K562 (cell line): Measurements from ENCODE around the gene EIF5A2. TPM values are rescaled to one million over a fixed set of nuclear protein-coding genes. Genes with fewer than 3 reads are reported as not detected.
A peak's percentile ranks its signal among the peaks of the same experiment; 100 is the strongest.

Experiments
- ATAC-seq: fragments of 200-7000 bp; cut with Tn5 transposase; 3 replicates; pipeline ENCODE4 v1.9.1; 2020; ENCODE audit warnings: moderate library complexity
- BruUV-seq: library from RNA; stranded (reverse); fragments of 400-500 nt; replicated peaks from 2 replicates; lab custom pipeline; 2021; lab: Mats Ljungman, UMichigan
- CTCF ChIA-PET: fragments of 300-600 bp; formaldehyde crosslinking; extraction: SDS; loops from one replicate; lab custom pipeline; 2021; ENCODE audit warnings: low intra/inter-chr PET ratio; lab: Yijun Ruan, JAX
- POLR2A ChIA-PET: fragments of 300-600, 350-650 bp; sonication (Branson Sonifier 250); formaldehyde crosslinking; extraction: SDS; loops from one replicate; lab custom pipeline; 2021; ENCODE audit warnings: antibody characterized with exemption, inconsistent platforms; lab: Yijun Ruan, JAX
- DNase-seq, 4 experiments: peaks; one replicate each; pipeline versions ENCODE4 v3.0.0 to v3.0.0-alpha.2; 2011 to 2018; ENCODE audit warnings: low spot score in 3 of 4, mixed read lengths in 3 of 4; ENCODE audit errors: extremely low read depth in 1 of 4
- FAIRE-seq: peaks from 2 replicates; lab custom pipeline; 2011; peaks lifted over from hg19 to GRCh38; lab: Jason Lieb, UNC
- H2AFZ ChIP-seq: 2 replicates; pipeline ENCODE4 v1.6.0; 2011; ENCODE audit warnings: low read depth, low read length, control low read depth, inconsistent platforms
- H3K27ac ChIP-seq: fragments of 200-600 bp; 3 replicates; pipeline ENCODE4 v1.8.0; 2011; ENCODE audit warnings: low read depth, mild to moderate bottlenecking, control low read depth, inconsistent platforms, low read length, moderate library complexity, mixed read lengths; ENCODE audit errors: extremely low read depth
- H3K27me3 ChIP-seq, 2 experiments: fragments of 300-600 bp in 1 of 2; 2 replicates in 1 of 2; 3 replicates in 1 of 2; pipeline versions ENCODE4 v1.6.0 to v1.8.0; 2011; ENCODE audit warnings: inconsistent platforms in 2 of 2, low read length in 2 of 2, mild to moderate bottlenecking in 1 of 2, mixed read lengths in 1 of 2, moderate library complexity in 1 of 2; ENCODE audit not compliant: control insufficient read depth in 2 of 2, insufficient read depth in 2 of 2
- H3K36me3 ChIP-seq: fragments of 300-600 bp; 3 replicates; pipeline ENCODE4 v1.8.0; 2011; ENCODE audit warnings: mild to moderate bottlenecking, low read length, inconsistent platforms; ENCODE audit not compliant: control insufficient read depth, insufficient read depth
- H3K4me1 ChIP-seq, 2 experiments: fragments of 200-600 bp in 1 of 2; replicated peaks in 1 of 2; 2 replicates in 1 of 2; 3 replicates in 1 of 2; pipeline versions ENCODE4 v1.5.1 to v1.8.0; 2011; ENCODE audit warnings: inconsistent platforms in 2 of 2, low read length in 2 of 2, mild to moderate bottlenecking in 1 of 2, mixed read lengths in 1 of 2, moderate library complexity in 1 of 2; ENCODE audit not compliant: control insufficient read depth in 2 of 2, insufficient read depth in 2 of 2
- H3K4me2 ChIP-seq: 2 replicates; pipeline ENCODE4 v1.6.1; 2011; ENCODE audit warnings: low read length, control low read depth, inconsistent platforms, mixed read lengths; ENCODE audit not compliant: insufficient read depth
- H3K4me3 ChIP-seq: fragments of 200-600 bp; sonication (generic), shearing (Covaris generic); 2 replicates; pipeline ENCODE4 v1.5.1; 2016; ENCODE audit warnings: control low read depth, inconsistent platforms
- H3K79me2 ChIP-seq: fragments of 200-600 bp; 3 replicates; pipeline ENCODE4 v1.8.0; 2011; ENCODE audit warnings: low read length, inconsistent platforms; ENCODE audit not compliant: control insufficient read depth, insufficient read depth
- H3K9ac ChIP-seq, 2 experiments: 2 replicates each; pipeline versions ENCODE4 v1.6.0 to v1.6.1; 2011; ENCODE audit warnings: low read depth in 2 of 2, low read length in 2 of 2, control low read depth in 1 of 2, inconsistent platforms in 1 of 2, mild to moderate bottlenecking in 1 of 2, mixed read lengths in 1 of 2; ENCODE audit not compliant: insufficient read depth in 1 of 2
- H3K9me1 ChIP-seq: one replicate; pipeline ENCODE4 v1.6.0; 2011; ENCODE audit warnings: inconsistent platforms, mild to moderate bottlenecking, low read length, moderate library complexity; ENCODE audit not compliant: control insufficient read depth, insufficient read depth
- H3K9me3 ChIP-seq: replicated peaks from 2 replicates; pipeline ENCODE4 v1.5.1; 2011; ENCODE audit warnings: low read depth, low read length, inconsistent platforms; ENCODE audit not compliant: control insufficient read depth, insufficient read depth
- H4K20me1 ChIP-seq: replicated peaks from 2 replicates; pipeline ENCODE4 v1.6.1; 2011; ENCODE audit warnings: low read length, inconsistent platforms, mixed read lengths; ENCODE audit not compliant: control insufficient read depth, insufficient read depth
- CEBPB ChIP-seq: fragments of 450-650 bp; IDR thresholded peaks from 2 replicates; pipeline ENCODE4 v1.6.1; 2016; ENCODE audit warnings: missing genetic modification characterization, missing compliant biosample characterization
- EWSR1 ChIP-seq: fragments of 450-650 bp; IDR thresholded peaks from 2 replicates; pipeline ENCODE4 v1.6.1; 2018; ENCODE audit warnings: borderline replicate concordance, mild to moderate bottlenecking, low read depth, moderate library complexity; ENCODE audit not compliant: partially characterized antibody
- MYC ChIP-seq, 2 experiments: fragments of 250-450 bp in 1 of 2; sonication (Bioruptor Pico) in 1 of 2; IDR thresholded peaks; 2 replicates each; pipeline versions ENCODE4 v1.5.1 to v1.6.1; 2012 to 2021; ENCODE audit warnings: low read depth in 2 of 2, borderline replicate concordance in 1 of 2, improper control_type of control experiment in 1 of 2, low read length in 1 of 2, mild to moderate bottlenecking in 1 of 2, moderate library complexity in 1 of 2
- RBFOX2 ChIP-seq: fragments of 200-400 bp; formaldehyde crosslinking; IDR thresholded peaks from 2 replicates; pipeline ENCODE4 v1.6.1; 2017; ENCODE audit warnings: low read depth, mild to moderate bottlenecking, low read length, moderate library complexity
- STAT5B ChIP-seq: fragments of 250-450 bp; sonication (Bioruptor Pico); IDR thresholded peaks from 2 replicates; pipeline ENCODE4 v1.8.0; 2021; ENCODE audit warnings: mild to moderate bottlenecking, inconsistent platforms
- TFAP4 ChIP-seq: sonication (generic); formaldehyde crosslinking; IDR thresholded peaks from 2 replicates; pipeline ENCODE4 v1.8.0; 2022; ENCODE audit warnings: missing genetic modification reagents, mild to moderate bottlenecking, moderate library complexity, borderline replicate concordance
- WHSC1 ChIP-seq: IDR thresholded peaks from one replicate; pipeline ENCODE4 v1.6.1; 2012; ENCODE audit warnings: low read length, control low read depth, inconsistent platforms
- ZNF584 ChIP-seq: fragments of 200-800 bp; sonication (Bioruptor generic); IDR thresholded peaks from 2 replicates; pipeline ENCODE4 v1.6.1; 2016; ENCODE audit warnings: low read depth, mild to moderate bottlenecking, missing genetic modification characterization, missing compliant biosample characterization
- WGBS: fragments of 100-300 bp; shearing (Covaris generic); methylation state at CpG from one replicate; pipeline ENCODE4 v1.1.6; 2016; ENCODE audit warnings: low coverage, mixed read lengths; ENCODE audit not compliant: insufficient coverage; ENCODE audit errors: missing lambda C conversion rate; 5-methylcytosine and 5-hydroxymethylcytosine counted together
- in situ Hi-C: fragments of 300-500 bp; cut with MboI; formaldehyde crosslinking; loops from 4 replicates; pipeline ENCODE4 v1.15.0; 2018; ENCODE audit warnings: inconsistent platforms, mixed read lengths
- intact Hi-C: fragments of 100-400 bp; cut with micrococcal nuclease; formaldehyde crosslinking; loops from 2 replicates; pipeline ENCODE4 v1.14.2; 2022
- polyA plus RNA-seq, 8 experiments: library from polyadenylated mRNA; depleted of rRNA in 4 of 8; stranded (reverse) in 5 of 8; unstranded in 3 of 8; fragments of >200 nt; fragmentation: Nextera tagmentation in 2 of 8; fragmentation: Illumina TruSeq in 1 of 8; extraction: Ambion mirVana in 2 of 8; extraction: Trizol in 1 of 8; gene quantifications; 2 replicates each; pipeline versions ENCODE4 v1.2.1 to v1.2.3, GENCODE V29; 2011 to 2014; ENCODE audit warnings: inconsistent platforms in 1 of 8, missing spikeins in 1 of 8
- total RNA-seq, 7 experiments: library from RNA; depleted of rRNA in 6 of 7; stranded (reverse); fragments of >200 nt in 6 of 7; fragmentation: Illumina TruSeq in 2 of 7; extraction: Trizol in 2 of 7; gene quantifications; 2 replicates each; pipeline versions ENCODE4 v1.2.1 to v1.2.3, GENCODE V29; 2011 to 2021; ENCODE audit warnings: low replicate concordance in 1 of 7
- TF ChIP-seq, protein P1 (sequence below): fragments of 450-650 bp; formaldehyde crosslinking; IDR thresholded peaks from 2 replicates; pipeline ENCODE4 v1.4.0; 2020; ENCODE audit warnings: mild to moderate bottlenecking, moderate library complexity
- TF ChIP-seq, protein P2 (sequence below): fragments of 250-450 bp; sonication (Bioruptor Pico); IDR thresholded peaks from 2 replicates; pipeline ENCODE4 v1.5.0; 2021
- TF ChIP-seq, protein P3 (sequence below): fragments of 250-450 bp; sonication (Bioruptor Pico); IDR thresholded peaks from 2 replicates; pipeline ENCODE4 v1.9.0; 2021; ENCODE audit warnings: mild to moderate bottlenecking, inconsistent platforms

Gene EIF5A2
- total and polyA plus RNA-seq, 9 of the 15 experiments (the other 6 are each of a cell fraction or from before 2014, with no cell fraction given), result 3.9 to 18.3 (median 15.9) TPM

DNA sequence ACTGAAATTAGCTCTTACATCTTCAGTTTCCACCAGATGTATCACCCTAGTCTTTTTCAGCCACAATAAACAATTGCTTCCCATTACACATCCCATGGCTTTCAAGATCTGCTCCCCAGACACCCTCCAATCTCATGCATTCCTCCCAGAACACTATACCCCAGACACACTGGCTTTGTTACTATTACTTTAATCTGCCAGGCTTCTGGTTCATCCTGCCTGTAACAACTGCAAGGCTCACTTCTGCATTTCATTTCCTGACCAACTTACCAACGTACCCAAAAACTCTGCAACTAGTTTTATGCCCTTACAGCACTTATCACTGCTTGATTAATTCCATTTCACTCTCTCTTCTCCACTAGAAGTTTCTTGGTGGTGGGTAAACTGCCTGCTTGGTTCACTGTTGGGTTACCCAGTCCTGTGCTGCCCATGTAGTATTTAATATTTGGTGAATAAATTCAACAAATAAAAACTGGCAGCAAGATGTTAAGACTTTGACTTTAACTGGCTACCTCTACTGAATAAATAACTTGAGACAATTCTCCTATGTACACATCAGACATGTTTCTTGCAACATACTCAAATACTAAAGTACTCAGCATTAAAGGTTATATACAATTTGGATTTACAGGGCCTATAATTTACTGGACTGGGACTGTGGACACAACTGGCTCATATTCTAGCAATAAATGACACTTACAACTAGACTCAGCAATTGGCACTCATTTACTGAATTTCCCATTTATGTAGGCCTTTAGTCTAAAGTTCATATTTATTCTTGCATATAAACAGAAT lies 41.1 kb downstream of the EIF5A2 start (continued):
- TF ChIP-seq, protein P1, sequence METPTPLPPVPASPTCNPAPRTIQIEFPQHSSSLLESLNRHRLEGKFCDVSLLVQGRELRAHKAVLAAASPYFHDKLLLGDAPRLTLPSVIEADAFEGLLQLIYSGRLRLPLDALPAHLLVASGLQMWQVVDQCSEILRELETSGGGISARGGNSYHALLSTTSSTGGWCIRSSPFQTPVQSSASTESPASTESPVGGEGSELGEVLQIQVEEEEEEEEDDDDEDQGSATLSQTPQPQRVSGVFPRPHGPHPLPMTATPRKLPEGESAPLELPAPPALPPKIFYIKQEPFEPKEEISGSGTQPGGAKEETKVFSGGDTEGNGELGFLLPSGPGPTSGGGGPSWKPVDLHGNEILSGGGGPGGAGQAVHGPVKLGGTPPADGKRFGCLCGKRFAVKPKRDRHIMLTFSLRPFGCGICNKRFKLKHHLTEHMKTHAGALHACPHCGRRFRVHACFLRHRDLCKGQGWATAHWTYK (CRISPR knock-in tag), result no peak

DNA sequence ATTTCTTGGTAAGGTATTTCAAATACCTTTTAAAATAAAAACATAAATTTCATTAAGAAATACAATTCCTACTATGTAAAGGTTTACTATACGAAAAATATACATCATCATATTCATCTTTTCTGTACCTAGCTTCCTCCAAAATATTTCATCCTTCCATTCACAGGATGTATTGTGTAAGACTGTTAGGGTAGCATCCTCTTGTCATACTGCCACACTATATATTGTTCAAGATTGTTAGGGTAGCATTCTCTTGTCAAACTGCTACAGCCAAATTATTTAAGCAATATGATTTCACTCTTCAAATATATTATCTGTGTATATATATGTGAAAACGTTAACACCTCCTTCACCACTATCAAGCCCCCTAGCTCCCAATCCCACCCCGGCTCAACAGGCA lies 41.9 kb downstream of the EIF5A2 start:
- no peak overlapping the region for H2AFZ ChIP-seq
- in situ Hi-C loops, result no loop called here
- TF ChIP-seq RBFOX2 (peak; percentile 54), CEBPB (tag) (peak; percentile 59), STAT5B (CRISPR knock-in tag) (no peak), TFAP4 (CRISPR knock-in tag) (no peak), MYC (IDR thresholded peaks at IDR 0.05; ENCODE audit: low read depth, low read length) (no peak), MYC (CRISPR knock-in tag; IDR thresholded peaks at IDR 0.05; ENCODE audit: borderline replicate concordance, low read depth) (no peak), ZNF584 (CRISPR knock-in tag) (no peak), WHSC1 (no peak), EWSR1 (peak; percentile 30)
- TF ChIP-seq, protein P2, sequence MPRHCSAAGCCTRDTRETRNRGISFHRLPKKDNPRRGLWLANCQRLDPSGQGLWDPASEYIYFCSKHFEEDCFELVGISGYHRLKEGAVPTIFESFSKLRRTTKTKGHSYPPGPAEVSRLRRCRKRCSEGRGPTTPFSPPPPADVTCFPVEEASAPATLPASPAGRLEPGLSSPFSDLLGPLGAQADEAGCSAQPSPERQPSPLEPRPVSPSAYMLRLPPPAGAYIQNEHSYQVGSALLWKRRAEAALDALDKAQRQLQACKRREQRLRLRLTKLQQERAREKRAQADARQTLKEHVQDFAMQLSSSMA (CRISPR knock-in tag), result no peak
- TF ChIP-seq, protein P3, sequence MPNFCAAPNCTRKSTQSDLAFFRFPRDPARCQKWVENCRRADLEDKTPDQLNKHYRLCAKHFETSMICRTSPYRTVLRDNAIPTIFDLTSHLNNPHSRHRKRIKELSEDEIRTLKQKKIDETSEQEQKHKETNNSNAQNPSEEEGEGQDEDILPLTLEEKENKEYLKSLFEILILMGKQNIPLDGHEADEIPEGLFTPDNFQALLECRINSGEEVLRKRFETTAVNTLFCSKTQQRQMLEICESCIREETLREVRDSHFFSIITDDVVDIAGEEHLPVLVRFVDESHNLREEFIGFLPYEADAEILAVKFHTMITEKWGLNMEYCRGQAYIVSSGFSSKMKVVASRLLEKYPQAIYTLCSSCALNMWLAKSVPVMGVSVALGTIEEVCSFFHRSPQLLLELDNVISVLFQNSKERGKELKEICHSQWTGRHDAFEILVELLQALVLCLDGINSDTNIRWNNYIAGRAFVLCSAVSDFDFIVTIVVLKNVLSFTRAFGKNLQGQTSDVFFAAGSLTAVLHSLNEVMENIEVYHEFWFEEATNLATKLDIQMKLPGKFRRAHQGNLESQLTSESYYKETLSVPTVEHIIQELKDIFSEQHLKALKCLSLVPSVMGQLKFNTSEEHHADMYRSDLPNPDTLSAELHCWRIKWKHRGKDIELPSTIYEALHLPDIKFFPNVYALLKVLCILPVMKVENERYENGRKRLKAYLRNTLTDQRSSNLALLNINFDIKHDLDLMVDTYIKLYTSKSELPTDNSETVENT, result no peak
- TF ChIP-seq, all 486 proteins: peak for 3
- Histone ChIP-seq H3K27ac (no peak overlapping the region), H3K36me3 (peaks cover 37% of the 10 kb centered on the region), H3K79me2 (peaks cover 43% of the 10 kb centered on the region), H3K4me1 (peaks cover 3 to 18% of the 10 kb centered on the region in 2 experiments; a peak in 3 of 5 replicates), H3K9me1 (no peaks in the 10 kb centered on the region), H4K20me1 (peaks cover 9% of the 10 kb centered on the region), H3K9me3 (no peaks in the 10 kb centered on the region), H3K4me2 (no peak overlapping the region), H3K9ac (no peak overlapping the region), H3K4me3 (no peak overlapping the region; the same call in 1 of the 2 replicates), H3K27me3 (no peaks in the 10 kb centered on the region)
- ATAC-seq (no peak), DNase-seq (no peak), FAIRE-seq (no peak)
- ChIA-PET CTCF (no interaction called here), POLR2A (interaction anchor here (0.6 to 4.2 kb wide), 8 partner anchors 12 to 737 kb away, joined by 3 to 43 read pairs (median 3); no protein-coding TSS in a partner anchor)
- WGBS, result 69% methylated on average over 3 of the region's 3 CpGs
- intact Hi-C loops, result loop anchor here (10.0 kb wide), 1 partner anchor 88 kb away; no protein-coding TSS in a partner anchor
- BruUV-seq, result no TSS peak
